Bronchial epithelial cell (primary cell): ENCODE results near the gene HSD17B11. TPM values are rescaled to one million over a fixed set of nuclear protein-coding genes. Genes with fewer than 3 reads are reported as not detected.
A peak's percentile ranks its signal among the peaks of the same experiment; 100 is the strongest.
"Not testable (repeated sequence)": the region's sequence is repeated elsewhere in the genome, so short reads cannot be mapped to it uniquely, and the experiment has no call there.

Source experiments
- DNase-seq: peaks from one replicate; pipeline ENCODE4 v3.0.0-alpha.2; 2010; ENCODE audit warnings: low read depth
- FAIRE-seq: peaks from 2 replicates; lab custom pipeline; 2011; peaks lifted over from hg19 to GRCh38; lab: Jason Lieb, UNC
- H3K27me3 ChIP-seq: 2 replicates; pipeline ENCODE4 v1.5.1; 2011; ENCODE audit warnings: low read length; ENCODE audit not compliant: control insufficient read depth, insufficient read depth
- H3K36me3 ChIP-seq: 2 replicates; pipeline ENCODE4 v1.5.1; 2011; ENCODE audit warnings: low read length; ENCODE audit not compliant: control insufficient read depth, insufficient read depth
- H3K4me3 ChIP-seq: 2 replicates; pipeline ENCODE4 v1.5.1; 2011; ENCODE audit warnings: mild to moderate bottlenecking, low read depth, low read length, control low read depth
- CTCF ChIP-seq: IDR thresholded peaks from 2 replicates; pipeline ENCODE4 v1.5.1; 2011; ENCODE audit warnings: mild to moderate bottlenecking, moderate library complexity, low read length, control low read depth, inconsistent platforms; ENCODE audit not compliant: insufficient read depth, severe bottlenecking
- total RNA-seq: library from RNA; depleted of rRNA; stranded (reverse); fragments of >200 nt; gene quantifications from 2 replicates; pipeline ENCODE4 v1.2.1, GENCODE V29; 2014

The HSD17B11 gene
- total RNA-seq, 1 donor from 2014 or later, result 1.8 TPM

- TF ChIP-seq CTCF, result no peak
- DNase-seq, result peak; percentile 20
- Histone ChIP-seq H3K36me3 (no peaks in the 10 kb centered on the region), H3K27me3 (no peaks in the 10 kb centered on the region), H3K4me3 (no peak overlapping the region)
- no peak for FAIRE-seq
Observed at GRCh38 chr4:87425711-87426110, 34.7 kb upstream of the HSD17B11 start.

DNA sequence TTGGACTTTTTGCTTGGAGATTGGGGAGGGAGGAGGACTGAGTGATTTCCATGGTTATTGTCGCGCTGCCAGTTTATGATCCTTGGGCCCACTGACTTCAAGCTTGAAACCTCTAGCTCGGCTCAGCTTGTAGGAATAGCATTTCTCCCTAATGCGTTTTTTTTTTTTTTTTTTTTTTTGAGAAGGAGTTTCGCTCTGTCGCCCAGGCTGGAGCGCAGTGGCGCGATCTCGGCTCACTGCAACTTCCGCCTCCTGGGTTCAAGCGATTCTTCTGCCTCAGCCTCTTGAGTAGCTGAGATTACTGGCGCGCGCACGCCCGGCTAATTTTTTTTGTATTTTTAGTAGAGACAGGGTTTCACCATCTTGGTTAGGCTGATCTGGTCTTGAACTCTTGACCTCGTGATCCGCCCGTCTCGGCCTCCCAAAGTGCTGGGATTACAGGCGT is 33.1 kb upstream of the HSD17B11 start:
- not testable (repeated sequence) for H3K27me3 ChIP-seq, FAIRE-seq, H3K36me3 ChIP-seq, DNase-seq, H3K4me3 ChIP-seq

DNA sequence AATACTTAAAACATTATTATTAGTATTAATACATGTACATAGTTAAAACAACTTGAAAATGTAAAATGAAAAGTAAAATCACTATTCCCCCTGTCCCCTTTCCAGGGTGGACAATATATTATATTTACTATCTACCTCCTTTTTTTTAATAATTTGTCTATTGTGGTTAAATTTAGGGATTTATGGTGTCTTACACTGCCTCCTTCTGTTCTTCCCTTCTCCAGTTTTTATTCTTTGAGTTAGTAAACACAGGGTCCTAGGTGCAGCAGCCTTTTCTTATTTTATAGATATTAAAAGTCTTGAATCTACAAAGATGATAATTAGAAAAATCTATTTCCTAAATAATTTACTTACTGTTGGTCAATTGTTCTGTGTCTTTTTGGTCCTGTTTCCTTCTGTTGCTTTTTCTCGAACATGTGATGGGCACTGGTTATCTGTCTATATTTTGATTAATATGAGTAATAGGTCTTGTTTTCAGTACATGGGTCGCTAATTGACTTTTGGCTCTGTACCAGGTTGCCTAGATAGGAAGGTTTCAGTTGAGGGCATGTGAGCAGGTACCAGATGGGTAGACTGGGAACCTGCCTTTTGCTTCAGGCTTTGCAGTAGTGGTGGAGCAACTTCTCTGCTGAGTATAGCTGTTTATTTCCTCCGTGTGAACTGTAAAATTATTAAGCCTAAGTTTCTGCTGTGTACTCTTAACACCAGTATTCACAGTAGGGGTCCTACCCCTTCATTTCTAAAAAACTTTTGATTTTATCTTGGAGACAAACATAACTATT is 32.5 kb upstream of the HSD17B11 start:
- no peaks in the 10 kb centered on the region for H3K36me3 ChIP-seq
- no peaks in the 10 kb centered on the region for H3K27me3 ChIP-seq
- peak overlapping the region; percentile 50 for H3K4me3 ChIP-seq
- no peak for TF ChIP-seq CTCF
- no peak for FAIRE-seq
- DNase-seq, result peak; percentile 21

DNA sequence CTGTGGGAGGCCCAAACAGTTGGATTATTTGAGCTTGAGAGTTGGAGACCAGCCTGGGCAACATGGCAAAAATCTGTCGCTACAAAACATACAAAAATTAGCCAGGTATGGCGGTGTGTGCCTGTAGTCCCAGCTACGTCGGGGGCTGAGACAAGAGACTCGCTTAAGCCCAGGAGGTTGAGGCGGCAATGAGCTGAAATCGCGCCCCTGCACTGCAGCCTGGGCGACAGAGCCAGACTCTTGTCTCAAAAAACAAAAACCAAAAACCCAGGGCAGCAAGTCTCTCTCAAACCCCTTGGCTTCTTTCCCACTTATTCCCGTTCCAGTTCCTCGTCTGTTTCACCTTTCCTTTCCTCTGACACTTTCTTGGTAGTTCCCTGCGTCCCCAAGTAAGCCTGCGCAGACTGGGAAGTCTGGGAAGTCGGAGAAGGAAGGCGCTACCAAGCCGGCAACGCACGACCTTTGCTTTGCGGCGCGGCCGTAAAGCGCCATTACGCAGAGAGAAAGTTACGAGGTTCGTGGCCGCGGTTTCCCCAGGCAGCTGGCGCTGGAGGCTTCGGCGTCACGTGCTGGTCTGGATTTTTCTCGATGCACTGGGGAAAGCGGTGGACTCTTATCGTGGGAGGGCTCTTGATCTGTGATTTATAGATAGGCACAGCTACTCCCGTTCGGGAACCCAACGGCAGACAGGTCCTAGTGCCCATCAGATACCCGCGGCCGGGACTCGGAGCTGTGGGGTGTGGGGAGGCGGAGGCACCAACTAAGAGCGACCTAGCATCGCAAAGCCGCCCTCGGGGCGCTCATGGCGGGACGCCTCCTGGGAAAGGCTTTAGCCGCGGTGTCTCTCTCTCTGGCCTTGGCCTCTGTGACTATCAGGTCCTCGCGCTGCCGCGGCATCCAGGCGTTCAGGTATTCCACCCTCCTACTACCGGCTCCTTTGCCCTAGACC is 31.4 kb upstream of the HSD17B11 start, which contains the start of gene NUDT9:
NUDT9 (plus strand) TSS at position 470 of the 949 bp plus-strand sequence; CDS start at position 803, 333 bp downstream.
- FAIRE-seq (no peak), DNase-seq (peak; percentile 90)
- H3K4me3 ChIP-seq, result peak within 1 kb of the TSS; percentile 50
- no peaks in the 10 kb centered on the region for H3K27me3 ChIP-seq
- no peaks in the 10 kb centered on the region for H3K36me3 ChIP-seq
- TF ChIP-seq CTCF, result no peak

DNA sequence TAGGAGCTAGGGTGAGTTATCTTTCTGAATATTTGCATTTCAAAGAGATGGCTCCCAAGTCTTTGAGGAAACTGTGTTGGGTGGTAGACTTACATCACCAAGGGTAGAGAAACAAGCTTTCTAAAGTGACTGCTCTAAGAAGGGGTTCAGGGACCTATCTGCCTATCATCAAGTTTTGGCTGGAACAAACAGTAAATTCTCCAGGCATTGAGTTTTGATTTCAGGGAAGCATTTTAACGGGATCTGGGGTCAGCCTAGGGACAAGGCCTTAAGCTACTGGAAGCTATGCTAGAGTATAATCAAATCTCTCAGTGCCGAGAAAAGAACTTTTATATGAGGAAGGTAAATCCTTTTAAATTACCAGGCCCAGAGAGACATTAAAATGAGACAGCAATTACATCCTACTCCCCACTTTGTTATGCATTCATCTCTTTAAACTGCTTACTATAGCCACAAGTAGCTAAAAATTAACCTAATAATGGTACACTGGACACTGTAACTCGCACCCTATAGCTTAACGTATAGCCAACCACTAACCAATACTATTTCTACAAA is 29.4 kb upstream of the HSD17B11 start:
- DNase-seq (no peak), FAIRE-seq (no peak)
- no peaks in the 10 kb centered on the region for H3K36me3 ChIP-seq
- TF ChIP-seq CTCF, result no peak
- no peaks in the 10 kb centered on the region for H3K27me3 ChIP-seq
- no peak overlapping the region for H3K4me3 ChIP-seq
